ENCODE results near the gene CARHSP1.

GRCh38 chr16:8880839-8881510 is 12.2 kb upstream of the CARHSP1 start:
- TF ChIP-seq CTCF (IDR thresholded peaks at IDR 0.05; ENCODE audit: insufficient read depth, low read length) (no peak), POLR2AphosphoS5 (IDR thresholded peaks at IDR 0.05; ENCODE audit: low read depth) (no peak), REST (IDR thresholded peaks at IDR 0.05; ENCODE audit: insufficient replicate concordance, low read depth) (no peak), GABPA (IDR thresholded peaks at IDR 0.05; ENCODE audit: low read depth) (no peak), SPI1 (IDR thresholded peaks at IDR 0.05; ENCODE audit: borderline replicate concordance, low read depth) (no peak)

All from HL-60 (cell line).